ENCODE measurements around the gene LMNTD2. TPM values are rescaled to one million over a fixed set of nuclear protein-coding genes. Genes with fewer than 3 reads are reported as not detected.

LMNTD2 gene
- 10 to 100 TPM in 1 of 2 donors, 1 to 10 TPM in 1; 6.0 to 12.9 TPM for total RNA-seq

GRCh38 chr11:560305-561147 is at the start of gene LMNTD2, which contains the start of gene RASSF7:
Gene LMNTD2 (minus strand): TSS chr11:560738. CDS start chr11:560716, 22 bp downstream.
Gene RASSF7 (plus strand): TSS chr11:560970. CDS start chr11:561769, 799 bp downstream.
- DNase-seq (peak; percentile 95 to 96 (median 95)), ATAC-seq (peak; percentile 88)
- Histone ChIP-seq H3K36me3 (replicated peaks in 1 of 2; ENCODE audit: insufficient read depth in 1 of 2, low read depth in 2 of 2) (no peaks in the 10 kb centered on the region), H3K4me3 (peak within 1 kb of the TSS; percentile 36 to 69), H3K27ac (peak within 1 kb of the TSS; percentile 90 to 99 (median 96)), H3K9me3 (no peaks in the 10 kb centered on the region), H3K4me1 (peaks cover 52% of the 10 kb centered on the region), H3K27me3 (no peaks in the 10 kb centered on the region)
- TF ChIP-seq CTCF (IDR thresholded peaks at IDR 0.05) (no peak), POLR2A (IDR thresholded peaks at IDR 0.05) (peak; percentile 84 to 95 (median 94))
- WGBS, 2 donors, result 1 to 30% methylated on average over 2 to 77 of the region's 95 CpGs
- intact Hi-C loops (cut with DNase I), result no loop called here

GRCh38 chr11:609341-609811 is 48.8 kb upstream of the LMNTD2 start:
- 94 to 97% methylated on average over 14 to 28 of the region's 28 CpGs for WGBS, 2 donors

GRCh38 chr11:608791-609251 is 48.3 kb upstream of the LMNTD2 start:
- TF ChIP-seq POLR2A (IDR thresholded peaks at IDR 0.05), result no peak
- no peak for TF ChIP-seq CTCF (IDR thresholded peaks at IDR 0.05)
- intact Hi-C loops (cut with DNase I), result no loop called here

More at GRCh38 chr11:609341-609811, 48.8 kb upstream of the LMNTD2 start:
- ATAC-seq, result no peak
- H3K36me3 ChIP-seq (replicated peaks in 1 of 2; ENCODE audit: insufficient read depth in 1 of 2, low read depth in 2 of 2), result peaks cover 30 to 56% of the 10 kb centered on the region in 2 donors
- H3K27ac ChIP-seq, result no peak overlapping the region
- H3K4me3 ChIP-seq, result no peak overlapping the region
- no peak for TF ChIP-seq POLR2A (IDR thresholded peaks at IDR 0.05)
- no peak for TF ChIP-seq CTCF (IDR thresholded peaks at IDR 0.05)
- no peaks in the 10 kb centered on the region for H3K9me3 ChIP-seq
- intact Hi-C loops (cut with DNase I), result no loop called here
- DNase-seq, result no peak
- H3K4me1 ChIP-seq, result peaks cover 5% of the 10 kb centered on the region
- no peaks in the 10 kb centered on the region for H3K27me3 ChIP-seq

GRCh38 chr11:607971-608659 is 47.6 kb upstream of the LMNTD2 start:
- no peaks in the 10 kb centered on the region for H3K9me3 ChIP-seq
- no peaks in the 10 kb centered on the region for H3K4me1 ChIP-seq
- H3K4me3 ChIP-seq, result no peak overlapping the region
- H3K36me3 ChIP-seq (replicated peaks in 1 of 2; ENCODE audit: insufficient read depth in 1 of 2, low read depth in 2 of 2), result peaks cover 30 to 63% of the 10 kb centered on the region in 2 donors
- WGBS, 2 donors, result 86 to 89% methylated on average over 5 to 42 of the region's 45 CpGs
- DNase-seq, result no peak
- TF ChIP-seq POLR2A (IDR thresholded peaks at IDR 0.05), result no peak
- no peak for TF ChIP-seq CTCF (IDR thresholded peaks at IDR 0.05)
- intact Hi-C loops (cut with DNase I), result no loop called here
- ATAC-seq, result no peak
- no peak overlapping the region for H3K27ac ChIP-seq
- H3K27me3 ChIP-seq, result no peaks in the 10 kb centered on the region

More at GRCh38 chr11:608791-609251, 48.3 kb upstream of the LMNTD2 start:
- WGBS, 2 donors, result 85 to 95% methylated on average over 25 to 27 of the region's 28 CpGs
- Histone ChIP-seq H3K27me3 (no peaks in the 10 kb centered on the region), H3K4me3 (no peak overlapping the region), H3K9me3 (no peaks in the 10 kb centered on the region), H3K27ac (no peak overlapping the region), H3K4me1 (no peaks in the 10 kb centered on the region), H3K36me3 (replicated peaks in 1 of 2; ENCODE audit: insufficient read depth in 1 of 2, low read depth in 2 of 2) (peaks cover 30 to 61% of the 10 kb centered on the region in 2 donors)
- DNase-seq, result no peak
- no peak for ATAC-seq
